ENCODE data around the gene MAPK8IP1. TPM values are rescaled to one million over a fixed set of nuclear protein-coding genes. Genes with fewer than 3 reads are reported as not detected.
"Not testable (repeated sequence)": the region's sequence is repeated elsewhere in the genome, so short reads cannot be mapped to it uniquely, and the experiment has no call there.

MAPK8IP1 gene
- total and polyA plus RNA-seq, 8 donors, result 2.9 to 8.3 (median 7.0) TPM; not detected in 1

DNA sequence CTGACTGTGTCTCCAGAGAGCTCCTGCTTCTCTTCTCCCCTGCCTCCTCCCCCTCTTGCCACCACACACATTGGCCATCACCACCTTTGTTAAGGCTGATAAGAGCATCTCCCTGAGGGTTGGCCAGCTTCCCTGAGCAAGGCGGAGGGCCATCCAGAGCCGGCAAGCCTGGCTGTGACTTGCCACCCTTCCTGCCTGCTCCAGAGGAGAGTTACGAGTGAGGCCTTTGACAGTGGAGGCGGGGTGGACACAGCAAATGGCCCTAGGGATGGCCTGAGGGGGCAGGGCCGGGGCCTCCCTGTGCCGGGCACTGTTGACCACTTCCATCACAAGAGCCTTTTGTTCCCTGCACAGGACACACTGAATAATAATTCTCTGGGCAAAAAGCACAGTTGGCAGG is 16.2 kb downstream of the MAPK8IP1 start:
- peaks cover 20 to 47% (median 25%) of the 10 kb centered on the region in 4 donors for H3K4me1 ChIP-seq
- DNase-seq, result no peak
- H3K27ac ChIP-seq, result peak overlapping the region in 1 of 5 donors; percentile 82
- peaks cover 0 to 37% (median 26%) of the 10 kb centered on the region in 4 donors for H3K36me3 ChIP-seq
- H3K4me3 ChIP-seq, result no peak overlapping the region
- no peak for TF ChIP-seq POLR2A (IDR thresholded peaks at IDR 0.05)
- TF ChIP-seq, protein P1, sequence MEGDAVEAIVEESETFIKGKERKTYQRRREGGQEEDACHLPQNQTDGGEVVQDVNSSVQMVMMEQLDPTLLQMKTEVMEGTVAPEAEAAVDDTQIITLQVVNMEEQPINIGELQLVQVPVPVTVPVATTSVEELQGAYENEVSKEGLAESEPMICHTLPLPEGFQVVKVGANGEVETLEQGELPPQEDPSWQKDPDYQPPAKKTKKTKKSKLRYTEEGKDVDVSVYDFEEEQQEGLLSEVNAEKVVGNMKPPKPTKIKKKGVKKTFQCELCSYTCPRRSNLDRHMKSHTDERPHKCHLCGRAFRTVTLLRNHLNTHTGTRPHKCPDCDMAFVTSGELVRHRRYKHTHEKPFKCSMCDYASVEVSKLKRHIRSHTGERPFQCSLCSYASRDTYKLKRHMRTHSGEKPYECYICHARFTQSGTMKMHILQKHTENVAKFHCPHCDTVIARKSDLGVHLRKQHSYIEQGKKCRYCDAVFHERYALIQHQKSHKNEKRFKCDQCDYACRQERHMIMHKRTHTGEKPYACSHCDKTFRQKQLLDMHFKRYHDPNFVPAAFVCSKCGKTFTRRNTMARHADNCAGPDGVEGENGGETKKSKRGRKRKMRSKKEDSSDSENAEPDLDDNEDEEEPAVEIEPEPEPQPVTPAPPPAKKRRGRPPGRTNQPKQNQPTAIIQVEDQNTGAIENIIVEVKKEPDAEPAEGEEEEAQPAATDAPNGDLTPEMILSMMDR (IDR thresholded peaks at IDR 0.05), result no peak
- no peak for TF ChIP-seq EP300 (IDR thresholded peaks at IDR 0.05)
- TF ChIP-seq POLR2AphosphoS5 (IDR thresholded peaks at IDR 0.05), result no peak
- intact Hi-C loops (cut with DNase I; ENCODE audit: low total_unique reads), result no loop called here
- 64 to 80% (median 74%) methylated on average over 4 to 6 of the region's 6 CpGs for WGBS, 5 donors
- peaks cover 0 to 39% (median 13%) of the 10 kb centered on the region in 3 donors for H3K27me3 ChIP-seq
- H3K9me3 ChIP-seq, result no peaks in the 10 kb centered on the region

DNA sequence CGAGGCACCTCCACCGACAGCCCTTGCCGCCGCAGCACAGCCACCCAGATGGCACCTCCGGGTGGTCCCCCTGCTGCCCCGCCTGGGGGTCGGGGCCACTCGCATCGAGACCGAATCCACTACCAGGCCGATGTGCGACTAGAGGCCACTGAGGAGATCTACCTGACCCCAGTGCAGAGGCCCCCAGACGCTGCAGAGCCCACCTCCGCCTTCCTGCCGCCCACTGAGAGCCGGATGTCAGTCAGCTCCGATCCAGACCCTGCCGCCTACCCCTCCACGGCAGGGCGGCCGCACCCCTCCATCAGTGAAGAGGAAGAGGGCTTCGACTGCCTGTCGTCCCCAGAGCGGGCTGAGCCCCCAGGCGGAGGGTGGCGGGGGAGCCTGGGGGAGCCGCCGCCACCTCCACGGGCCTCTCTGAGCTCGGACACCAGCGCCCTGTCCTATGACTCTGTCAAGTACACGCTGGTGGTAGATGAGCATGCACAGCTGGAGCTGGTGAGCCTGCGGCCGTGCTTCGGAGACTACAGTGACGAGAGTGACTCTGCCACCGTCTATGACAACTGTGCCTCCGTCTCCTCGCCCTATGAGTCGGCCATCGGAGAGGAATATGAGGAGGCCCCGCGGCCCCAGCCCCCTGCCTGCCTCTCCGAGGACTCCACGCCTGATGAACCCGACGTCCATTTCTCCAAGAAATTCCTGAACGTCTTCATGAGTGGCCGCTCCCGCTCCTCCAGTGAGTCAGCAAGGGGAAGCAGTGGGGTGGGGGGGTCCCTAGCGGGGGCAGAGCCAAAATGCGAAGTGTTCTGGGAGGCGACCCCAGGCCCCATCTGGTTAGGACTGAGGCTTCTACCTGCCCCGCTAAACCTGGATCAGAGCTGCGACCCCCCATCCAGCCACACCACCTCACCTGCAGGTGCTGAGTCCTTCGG is 17.3 kb downstream of the MAPK8IP1 start:
- intact Hi-C loops (cut with DNase I; ENCODE audit: low total_unique reads), result no loop called here
- TF ChIP-seq, protein P1 (IDR thresholded peaks at IDR 0.05), result no peak
- TF ChIP-seq EP300 (IDR thresholded peaks at IDR 0.05) (no peak), POLR2A (IDR thresholded peaks at IDR 0.05) (no peak), POLR2AphosphoS5 (IDR thresholded peaks at IDR 0.05) (no peak)
- no peak overlapping the region for H3K4me3 ChIP-seq
- peaks cover 0 to 30% (median 13%) of the 10 kb centered on the region in 3 donors for H3K27me3 ChIP-seq
- 92 to 95% (median 94%) methylated on average over 35 to 56 of the region's 56 CpGs for WGBS, 5 donors
- H3K9me3 ChIP-seq, result no peaks in the 10 kb centered on the region
- DNase-seq, result no peak
- peaks cover 0 to 37% (median 26%) of the 10 kb centered on the region in 4 donors for H3K36me3 ChIP-seq
- peaks cover 20 to 53% (median 28%) of the 10 kb centered on the region in 4 donors for H3K4me1 ChIP-seq
- H3K27ac ChIP-seq, result no peak overlapping the region

DNA sequence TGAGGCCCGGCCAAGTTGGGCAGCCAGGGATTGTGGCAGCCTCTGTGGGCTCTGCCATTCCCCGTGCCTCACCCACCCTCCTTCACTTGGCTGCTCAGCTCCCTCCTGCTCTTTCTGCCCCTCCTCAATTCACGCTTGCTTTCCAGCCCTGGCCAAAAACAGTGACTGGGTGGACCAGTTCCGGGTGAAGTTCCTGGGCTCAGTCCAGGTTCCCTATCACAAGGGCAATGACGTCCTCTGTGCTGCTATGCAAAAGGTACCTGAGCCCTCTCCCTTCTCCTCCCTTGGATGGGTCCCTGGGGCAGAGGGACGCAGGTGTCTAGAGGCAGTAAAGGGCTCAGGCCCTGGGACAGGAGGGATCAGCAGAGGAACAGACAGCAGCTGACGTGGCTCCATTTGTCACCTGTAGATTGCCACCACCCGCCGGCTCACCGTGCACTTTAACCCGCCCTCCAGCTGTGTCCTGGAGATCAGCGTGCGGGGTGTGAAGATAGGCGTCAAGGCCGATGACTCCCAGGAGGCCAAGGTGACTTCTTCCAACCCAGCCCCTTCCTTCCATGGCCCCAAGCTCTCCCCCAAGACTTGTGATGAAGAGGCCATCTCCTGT is 19.0 kb downstream of the MAPK8IP1 start:
- peaks cover 0 to 16% (median 7%) of the 10 kb centered on the region in 3 donors for H3K27me3 ChIP-seq
- peaks cover under 1 to 43% (median 34%) of the 10 kb centered on the region in 4 donors for H3K36me3 ChIP-seq
- peak overlapping the region in 2 of 5 donors; percentile 32 to 54 for H3K27ac ChIP-seq
- peaks cover 14 to 54% (median 30%) of the 10 kb centered on the region in 4 donors for H3K4me1 ChIP-seq
- H3K4me3 ChIP-seq, result no peak overlapping the region
- DNase-seq, result peak in 1 of 2 donors; percentile 70
- H3K9me3 ChIP-seq, result no peaks in the 10 kb centered on the region
- TF ChIP-seq EP300 (IDR thresholded peaks at IDR 0.05) (no peak), POLR2A (IDR thresholded peaks at IDR 0.05) (no peak), POLR2AphosphoS5 (IDR thresholded peaks at IDR 0.05) (no peak)
- TF ChIP-seq, protein P1 (IDR thresholded peaks at IDR 0.05), result no peak
- WGBS, 5 donors, result 37 to 72% (median 44%) methylated on average over 12 to 15 of the region's 15 CpGs
- intact Hi-C loops (cut with DNase I; ENCODE audit: low total_unique reads), result no loop called here

DNA sequence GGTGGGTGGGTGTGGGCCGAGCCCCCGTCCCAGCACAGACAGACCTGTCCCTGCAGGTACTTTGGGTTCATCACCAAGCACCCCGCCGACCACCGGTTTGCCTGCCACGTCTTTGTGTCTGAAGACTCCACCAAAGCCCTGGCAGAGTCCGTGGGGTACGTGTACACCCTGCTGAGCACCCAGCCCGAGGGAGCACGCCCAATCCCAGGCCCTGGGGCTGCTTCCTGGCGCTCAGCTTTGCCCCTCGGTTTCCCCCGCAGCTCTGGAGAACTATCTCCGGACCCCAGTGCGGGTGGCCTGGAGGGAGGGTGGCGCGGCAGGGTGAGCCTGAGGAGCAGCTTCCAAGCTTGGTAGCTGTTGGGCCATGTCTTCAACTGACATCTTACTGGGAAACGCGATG is 19.6 kb downstream of the MAPK8IP1 start:
- DNase-seq, result no peak
- intact Hi-C loops (cut with DNase I; ENCODE audit: low total_unique reads), result no loop called here
- Histone ChIP-seq H3K4me3 (no peak overlapping the region), H3K27ac (no peak overlapping the region), H3K36me3 (peaks cover 6 to 50% (median 41%) of the 10 kb centered on the region in 4 donors), H3K9me3 (no peaks in the 10 kb centered on the region), H3K27me3 (peaks cover 0 to 9% (median 3%) of the 10 kb centered on the region in 3 donors), H3K4me1 (peaks cover 11 to 51% (median 27%) of the 10 kb centered on the region in 4 donors)
- TF ChIP-seq POLR2A (IDR thresholded peaks at IDR 0.05) (no peak), EP300 (IDR thresholded peaks at IDR 0.05) (no peak), POLR2AphosphoS5 (IDR thresholded peaks at IDR 0.05) (no peak)
- TF ChIP-seq, protein P1 (IDR thresholded peaks at IDR 0.05), result no peak
- 88 to 97% (median 93%) methylated on average over 12 to 19 of the region's 19 CpGs for WGBS, 5 donors

DNA sequence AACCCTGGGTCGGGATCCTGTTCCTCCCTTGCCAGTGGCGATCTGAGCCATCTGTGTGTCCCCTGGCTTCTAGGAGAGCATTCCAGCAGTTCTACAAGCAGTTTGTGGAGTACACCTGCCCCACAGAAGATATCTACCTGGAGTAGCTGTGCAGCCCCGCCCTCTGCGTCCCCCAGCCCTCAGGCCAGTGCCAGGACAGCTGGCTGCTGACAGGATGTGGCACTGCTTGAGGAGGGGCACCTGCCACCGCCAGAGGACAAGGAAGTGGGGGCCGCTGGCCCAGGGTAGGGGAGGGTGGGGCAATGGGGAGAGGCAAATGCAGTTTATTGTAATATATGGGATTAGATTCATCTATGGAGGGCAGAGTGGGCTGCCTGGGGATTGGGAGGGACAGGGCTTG is 20.1 kb downstream of the MAPK8IP1 start:
- intact Hi-C loops (cut with DNase I; ENCODE audit: low total_unique reads); H3K4me3 ChIP-seq; H3K9me3 ChIP-seq; H3K27me3 ChIP-seq; DNase-seq; H3K27ac ChIP-seq: not testable (repeated sequence)
- Histone ChIP-seq H3K36me3 (peaks cover 7 to 55% (median 46%) of the 10 kb centered on the region in 4 donors), H3K4me1 (peaks cover 7 to 46% (median 23%) of the 10 kb centered on the region in 4 donors)
- WGBS, 5 donors, result 32 to 65% (median 42%) methylated on average over 5 to 6 of the region's 6 CpGs

All from stomach (tissue), 9 donors.